GM19043 (cell line): ENCODE measurements around the gene CNTD1.
"Not testable (repeated sequence)": the region's sequence is repeated elsewhere in the genome, so short reads cannot be mapped to it uniquely, and the experiment has no call there.

Source experiments
- ATAC-seq: cut with Tn5 transposase; IDR thresholded peaks from one replicate; pipeline ENCODE4 v1.9.1; 2021; ENCODE audit warnings: low read depth; ENCODE audit not compliant: unreplicated experiment

CNTD1 gene, protein sequence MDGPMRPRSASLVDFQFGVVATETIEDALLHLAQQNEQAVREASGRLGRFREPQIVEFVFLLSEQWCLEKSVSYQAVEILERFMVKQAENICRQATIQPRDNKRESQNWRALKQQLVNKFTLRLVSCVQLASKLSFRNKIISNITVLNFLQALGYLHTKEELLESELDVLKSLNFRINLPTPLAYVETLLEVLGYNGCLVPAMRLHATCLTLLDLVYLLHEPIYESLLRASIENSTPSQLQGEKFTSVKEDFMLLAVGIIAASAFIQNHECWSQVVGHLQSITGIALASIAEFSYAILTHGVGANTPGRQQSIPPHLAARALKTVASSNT

DNA sequence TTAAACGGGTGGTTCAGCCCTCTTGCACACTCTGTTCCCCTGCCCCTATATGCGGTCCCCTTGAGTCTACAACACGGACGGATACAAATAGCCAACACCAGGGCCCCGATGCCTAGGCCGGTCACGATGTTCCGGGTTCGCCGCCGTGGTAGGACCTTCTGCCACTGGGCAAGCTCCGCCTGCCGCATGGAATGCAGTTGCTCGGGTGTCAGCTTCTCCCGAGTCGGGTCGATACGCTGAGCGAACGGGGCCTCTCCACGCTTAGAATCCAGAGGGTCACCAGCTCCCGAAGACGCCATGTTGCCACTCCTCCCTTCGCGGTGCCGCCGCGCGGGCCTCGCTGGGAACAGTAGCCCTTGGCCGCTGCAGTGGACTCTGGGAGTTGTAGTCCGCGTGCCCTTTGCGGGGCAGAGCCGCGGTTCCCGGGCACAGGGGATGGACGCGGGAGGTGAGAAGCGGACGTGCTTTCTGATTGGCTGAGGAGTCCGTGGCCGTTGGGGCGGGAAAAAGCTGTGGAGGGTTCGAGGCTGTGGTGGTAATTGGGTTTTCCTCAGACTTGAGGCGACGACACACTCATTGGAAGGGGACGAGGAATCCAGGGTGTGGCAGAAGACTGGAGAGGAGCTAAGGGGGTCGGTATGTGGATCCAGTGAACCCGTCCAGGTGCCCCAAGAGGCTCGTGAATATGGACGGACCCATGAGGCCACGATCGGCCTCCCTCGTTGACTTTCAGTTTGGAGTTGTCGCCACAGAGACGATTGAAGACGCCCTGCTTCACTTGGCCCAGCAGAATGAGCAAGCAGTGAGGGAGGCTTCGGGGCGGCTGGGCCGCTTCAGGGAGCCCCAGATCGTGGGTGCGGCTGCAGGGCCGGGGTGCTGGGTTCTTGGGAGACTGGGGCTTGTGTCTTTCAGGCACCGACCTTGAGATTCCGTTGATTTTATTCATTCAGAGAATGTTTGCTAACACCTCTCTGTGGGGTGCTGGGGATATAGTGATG, at the start of gene CNTD1, which contains the start of gene COA3:
Gene CNTD1, plus strand, starts transcription at position 479 of the 998 bp plus-strand sequence. Its CDS starts 207 bp downstream, at position 686.
Gene COA3, minus strand, starts transcription at position 322 of the 998 bp plus-strand sequence. Its CDS starts 23 bp downstream, at position 299.
- peak; percentile 74 for ATAC-seq

DNA sequence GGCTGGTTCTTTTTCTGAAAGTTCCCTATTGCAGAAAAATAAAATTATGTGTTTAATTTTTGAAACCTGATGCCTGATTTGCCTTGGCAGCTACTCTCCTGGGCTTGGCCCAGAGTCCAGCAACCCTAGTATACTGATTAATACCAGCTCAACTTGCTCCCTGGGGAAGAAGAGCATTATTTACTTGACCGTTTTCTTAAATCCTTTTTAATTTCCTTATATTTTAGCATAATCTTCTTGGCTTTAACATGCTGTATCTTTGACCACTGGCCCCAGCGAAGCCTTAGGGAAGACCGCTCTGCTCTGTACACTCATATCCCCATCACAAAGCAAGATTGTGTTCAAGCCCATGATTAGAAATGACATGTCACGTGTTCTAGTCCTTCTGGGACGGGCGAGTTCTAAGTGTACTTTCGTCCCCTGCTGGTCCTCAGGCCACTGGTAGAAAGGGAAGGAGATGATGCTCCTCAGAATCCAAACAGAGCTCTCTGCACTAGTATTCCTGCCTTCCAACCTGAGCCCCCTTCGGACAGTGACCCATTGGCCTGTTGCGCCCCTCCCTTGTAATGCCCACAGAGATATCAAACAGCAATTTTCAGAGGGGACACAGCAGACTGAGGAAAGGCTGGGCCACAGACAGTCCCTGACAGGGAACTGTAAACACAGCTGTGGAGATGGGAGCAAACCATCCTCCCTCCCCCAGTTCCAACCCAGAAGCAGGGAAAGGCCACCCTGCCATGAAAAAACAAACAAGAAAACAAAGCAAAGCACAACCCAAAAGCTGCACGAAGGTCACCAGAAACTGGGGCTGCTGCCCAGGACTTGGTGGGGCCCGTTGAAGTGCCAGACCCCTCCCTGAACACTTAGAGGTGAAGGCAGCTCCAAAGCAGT, 49.5 kb upstream of the CNTD1 start:
- no peak for ATAC-seq

DNA sequence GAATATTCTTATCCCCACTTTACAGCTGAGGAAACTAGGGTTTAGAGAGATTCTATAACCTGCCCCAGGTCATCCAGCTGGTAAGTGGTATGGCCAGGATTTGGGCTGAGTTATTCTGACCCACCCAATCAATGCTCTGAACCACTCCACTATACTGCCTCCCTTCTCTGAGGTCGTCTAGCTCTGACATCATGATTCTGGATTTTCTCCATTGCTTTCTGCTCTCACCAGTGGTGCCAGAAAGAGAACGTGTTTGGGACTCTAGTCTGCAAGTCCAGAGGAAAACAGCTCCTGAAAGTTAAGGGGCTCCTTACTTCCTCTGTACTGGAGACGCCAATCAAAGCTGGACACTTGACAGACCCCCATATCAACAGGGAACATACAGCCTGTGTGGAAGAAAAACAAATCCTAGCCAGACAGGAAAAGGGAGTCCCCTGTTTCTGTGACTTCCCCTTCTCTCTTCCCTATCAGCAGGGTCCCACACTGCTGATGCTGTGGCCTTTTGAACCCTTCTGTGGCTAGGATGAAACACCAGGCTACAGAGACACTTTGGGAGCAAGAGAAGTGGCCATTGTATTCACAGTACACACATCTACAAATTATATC, 47.8 kb upstream of the CNTD1 start:
- ATAC-seq: no peak

DNA sequence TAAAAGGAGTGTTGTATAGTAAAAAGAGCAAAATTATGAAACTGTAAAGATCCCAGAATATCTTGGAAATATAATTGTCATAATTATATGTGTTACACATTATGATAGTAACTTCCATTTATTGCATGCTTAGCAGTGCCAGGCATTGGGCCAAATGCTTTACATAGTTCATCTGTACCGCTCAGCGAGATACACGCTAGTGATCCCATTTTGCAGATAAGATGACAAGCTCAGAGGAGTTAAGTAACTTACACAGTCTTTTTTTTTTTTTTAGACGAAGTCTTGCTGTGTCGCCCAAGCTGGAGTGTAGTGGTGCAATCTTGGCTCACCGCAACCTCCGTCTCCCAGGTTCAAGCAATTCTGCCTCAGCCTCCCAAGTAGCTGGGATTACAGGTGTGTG, 47.0 kb upstream of the CNTD1 start:
- no peak for ATAC-seq

DNA sequence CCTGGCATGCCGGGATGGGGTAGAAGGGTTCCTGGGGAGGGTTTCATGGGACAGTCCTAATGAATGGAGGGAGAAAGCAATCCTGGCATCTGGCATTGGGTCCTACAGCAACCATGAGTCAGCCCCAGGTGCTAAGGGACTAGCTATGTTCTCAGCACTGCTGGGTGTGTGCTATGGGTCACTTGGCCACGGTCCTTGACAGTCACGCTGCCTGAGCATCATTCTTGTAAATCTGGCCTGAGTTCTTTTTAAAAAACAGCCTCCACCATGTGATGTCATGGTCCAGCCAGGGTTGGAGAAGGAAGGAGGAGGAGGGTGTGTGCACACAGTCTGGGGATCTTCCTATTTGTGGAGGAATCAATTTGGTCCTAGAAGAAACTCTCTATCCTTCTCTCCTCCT, 43.9 kb upstream of the CNTD1 start:
- no peak for ATAC-seq

DNA sequence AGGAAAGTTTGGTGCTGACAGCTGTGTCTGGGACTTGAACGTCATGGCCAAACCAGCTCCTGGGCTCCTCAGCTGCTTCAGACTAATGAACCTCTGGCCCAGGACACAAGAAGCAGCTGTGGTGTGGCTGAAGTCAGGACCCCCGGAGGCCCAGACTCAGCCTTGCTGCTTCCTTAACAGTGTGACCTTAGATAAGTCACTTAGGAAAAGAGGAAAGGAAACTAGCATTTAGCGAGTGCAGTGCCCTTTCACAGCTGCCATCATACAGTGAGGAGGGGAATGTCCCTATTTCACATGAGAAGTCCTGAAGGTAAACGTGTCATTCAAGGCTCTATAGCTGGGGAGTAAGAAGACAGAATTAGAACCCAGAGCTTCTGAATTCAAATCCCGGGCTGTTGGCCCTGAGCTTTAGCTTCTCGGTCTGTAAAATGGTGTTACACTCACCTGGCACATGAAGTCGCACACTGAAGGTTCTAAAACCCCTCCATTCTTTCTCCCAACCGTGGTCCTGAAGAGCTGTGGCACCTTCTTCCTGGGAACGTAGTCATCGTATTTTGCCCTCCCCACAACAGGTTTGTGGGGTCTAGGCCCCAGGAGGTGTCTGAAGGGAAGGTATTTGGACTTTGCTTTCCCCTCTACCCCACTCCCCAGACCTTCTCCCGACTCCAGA, 38.5 kb upstream of the CNTD1 start:
- ATAC-seq: no peak

DNA sequence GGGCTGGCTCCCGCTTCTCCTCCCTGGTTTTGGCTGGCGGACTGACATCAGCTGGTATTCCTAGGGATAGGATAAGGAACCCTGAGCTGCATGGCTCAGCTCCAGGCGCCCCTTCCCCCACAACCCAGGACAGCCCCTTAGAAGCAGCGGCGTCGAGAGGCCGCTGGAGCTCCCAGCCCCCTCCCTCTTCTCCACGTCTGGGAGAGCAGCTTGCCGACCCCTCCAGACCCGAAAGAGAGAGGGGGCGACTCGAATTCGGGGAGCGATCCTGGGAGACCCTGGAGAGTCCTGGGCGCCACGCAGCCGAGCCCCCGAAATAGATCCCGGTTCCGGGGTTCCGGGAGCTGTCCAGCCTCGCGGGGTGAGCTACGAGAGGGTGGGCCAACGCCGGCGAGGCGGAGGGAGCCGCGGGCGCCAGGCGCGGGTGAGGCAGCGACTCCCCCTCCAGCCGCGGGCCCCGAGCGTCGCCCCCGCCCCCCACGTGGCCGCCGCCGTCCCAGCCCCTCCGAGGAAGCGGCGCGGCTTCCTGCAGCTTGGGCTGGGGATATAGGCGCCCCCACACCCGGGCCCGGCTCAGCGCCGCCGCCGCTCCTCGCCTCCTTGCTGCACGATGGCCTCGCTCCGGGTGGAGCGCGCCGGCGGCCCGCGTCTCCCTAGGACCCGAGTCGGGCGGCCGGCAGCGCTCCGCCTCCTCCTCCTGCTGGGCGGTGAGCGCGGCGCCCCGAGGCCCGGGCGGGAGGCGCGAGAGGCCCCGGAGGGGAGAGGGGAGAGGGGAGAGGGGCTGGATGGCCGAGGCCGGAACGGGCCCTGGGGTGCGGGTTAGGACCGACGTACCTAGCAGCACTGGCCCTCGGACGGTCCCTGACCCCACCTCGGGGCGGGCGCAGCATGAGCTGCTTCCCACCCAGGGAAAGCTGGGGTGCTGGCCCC, 37.7 kb upstream of the CNTD1 start, which contains the start of gene RAMP2:
Gene RAMP2, plus strand, starts transcription at position 576 of the 930 bp plus-strand sequence. Its CDS starts 35 bp downstream, at position 611.
- no peak for ATAC-seq

DNA sequence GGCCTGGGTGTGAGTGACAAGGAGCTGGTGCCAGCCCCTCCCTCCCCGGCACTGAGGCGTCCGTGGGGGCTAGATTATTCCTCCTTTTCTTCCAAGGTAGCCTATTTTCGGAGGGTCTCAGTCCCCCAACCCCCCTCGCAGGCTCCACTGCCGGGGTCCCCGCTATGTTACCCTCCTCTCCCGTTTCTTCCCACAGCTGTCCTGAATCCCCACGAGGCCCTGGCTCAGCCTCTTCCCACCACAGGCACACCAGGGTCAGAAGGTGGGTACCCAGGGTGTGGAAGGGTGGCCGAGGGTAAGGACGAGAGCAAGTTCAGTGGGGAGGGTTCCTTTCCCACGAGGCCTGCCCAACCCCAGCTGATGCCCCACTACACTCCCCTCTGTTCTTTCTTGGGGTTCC, 37.0 kb upstream of the CNTD1 start:
- ATAC-seq: no peak

DNA sequence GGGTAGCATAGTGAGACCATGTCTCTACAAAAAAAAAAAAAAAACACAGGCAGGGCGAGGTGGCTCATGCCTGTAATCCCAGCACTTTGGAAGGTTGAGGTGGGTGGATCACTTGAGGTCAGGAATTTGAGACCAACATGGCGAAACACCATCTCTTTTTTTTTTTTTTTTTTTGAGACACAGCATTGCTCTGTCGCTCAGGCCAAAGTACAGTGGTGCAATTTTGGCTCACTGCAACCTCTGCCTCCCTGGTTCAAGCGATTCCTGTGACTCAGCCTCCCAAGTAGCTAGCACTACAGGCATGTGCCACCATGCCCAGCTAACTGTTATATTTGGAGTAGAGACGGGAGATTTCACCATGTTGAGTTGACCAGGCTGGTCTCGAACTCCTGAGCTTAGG, 32.5 kb upstream of the CNTD1 start:
- ATAC-seq: no peak

DNA sequence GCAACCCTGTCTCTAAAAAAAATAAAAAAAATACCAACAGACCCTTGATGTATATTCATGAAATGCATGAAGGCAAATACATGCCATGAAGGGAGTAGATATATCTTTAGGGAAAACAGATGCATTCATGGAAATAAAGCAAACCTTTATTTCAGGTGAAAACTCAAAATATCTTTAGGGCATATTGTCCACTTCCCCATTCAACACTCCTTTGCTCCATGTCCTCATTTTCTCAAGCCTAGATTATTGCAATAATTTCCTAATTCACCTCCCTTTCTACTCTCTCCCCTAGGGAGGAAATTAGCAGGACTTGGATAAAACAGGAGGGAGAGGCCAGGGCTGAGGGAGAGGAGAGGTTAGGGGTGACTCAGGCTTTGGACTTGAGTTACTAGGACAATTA, 31.1 kb upstream of the CNTD1 start:
- no peak for ATAC-seq

DNA sequence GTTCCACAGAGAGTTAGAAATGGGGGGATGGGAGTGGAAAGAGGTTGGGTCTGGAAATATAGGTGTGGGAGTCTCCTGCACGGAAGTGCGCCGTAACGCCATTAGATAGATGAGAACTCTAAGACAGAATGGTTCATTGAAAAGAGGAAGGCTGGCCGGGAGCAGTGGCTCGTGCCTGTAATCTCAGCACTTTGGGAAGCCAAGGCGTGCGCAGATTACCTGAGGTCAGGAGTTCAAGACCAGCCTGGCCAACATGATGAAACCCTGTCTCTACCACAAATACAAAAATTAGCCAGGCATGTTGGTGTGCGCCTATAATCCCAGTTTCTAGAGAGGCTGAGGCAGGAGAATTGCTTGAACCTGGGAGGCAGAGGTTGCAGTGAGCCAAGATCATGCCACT, 30.7 kb upstream of the CNTD1 start:
- ATAC-seq: not testable (repeated sequence)

DNA sequence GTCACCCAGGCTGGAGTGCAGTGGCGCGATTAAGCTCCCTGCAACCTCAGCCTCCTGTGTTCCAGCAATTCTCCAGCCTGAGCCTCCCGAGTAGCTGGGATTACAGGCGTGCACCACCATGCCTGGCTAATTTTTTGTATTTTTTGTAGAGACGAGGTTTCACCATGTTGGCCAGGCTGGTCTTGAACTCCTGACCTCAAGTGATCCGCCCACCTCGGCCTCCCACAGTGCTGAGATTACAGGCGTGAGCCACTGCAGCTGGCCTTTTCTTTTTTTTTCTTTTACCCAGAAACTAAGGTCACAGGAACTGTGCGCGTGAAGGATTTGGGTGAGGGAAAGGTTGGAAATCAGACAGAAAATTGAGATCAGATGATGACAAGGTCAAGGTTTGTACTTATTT, 28.7 kb upstream of the CNTD1 start:
- not testable (repeated sequence) for ATAC-seq

DNA sequence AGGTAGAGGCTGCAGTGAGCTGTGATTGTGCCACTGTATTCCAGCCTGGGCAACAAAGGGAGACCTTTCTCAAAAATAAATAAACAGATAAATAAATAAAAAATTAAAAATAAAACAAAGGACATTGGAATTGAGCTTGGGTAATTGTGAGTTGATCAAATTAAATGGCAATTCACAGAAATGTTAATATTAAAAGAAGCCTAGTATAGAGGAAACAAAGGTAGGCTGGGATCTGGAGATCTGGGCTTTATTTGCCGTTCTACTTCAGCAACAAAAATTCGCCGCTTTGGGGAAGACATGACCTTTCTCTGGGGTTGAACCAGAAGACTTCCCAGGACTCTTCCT, 25.7 kb upstream of the CNTD1 start:
- no peak for ATAC-seq

DNA sequence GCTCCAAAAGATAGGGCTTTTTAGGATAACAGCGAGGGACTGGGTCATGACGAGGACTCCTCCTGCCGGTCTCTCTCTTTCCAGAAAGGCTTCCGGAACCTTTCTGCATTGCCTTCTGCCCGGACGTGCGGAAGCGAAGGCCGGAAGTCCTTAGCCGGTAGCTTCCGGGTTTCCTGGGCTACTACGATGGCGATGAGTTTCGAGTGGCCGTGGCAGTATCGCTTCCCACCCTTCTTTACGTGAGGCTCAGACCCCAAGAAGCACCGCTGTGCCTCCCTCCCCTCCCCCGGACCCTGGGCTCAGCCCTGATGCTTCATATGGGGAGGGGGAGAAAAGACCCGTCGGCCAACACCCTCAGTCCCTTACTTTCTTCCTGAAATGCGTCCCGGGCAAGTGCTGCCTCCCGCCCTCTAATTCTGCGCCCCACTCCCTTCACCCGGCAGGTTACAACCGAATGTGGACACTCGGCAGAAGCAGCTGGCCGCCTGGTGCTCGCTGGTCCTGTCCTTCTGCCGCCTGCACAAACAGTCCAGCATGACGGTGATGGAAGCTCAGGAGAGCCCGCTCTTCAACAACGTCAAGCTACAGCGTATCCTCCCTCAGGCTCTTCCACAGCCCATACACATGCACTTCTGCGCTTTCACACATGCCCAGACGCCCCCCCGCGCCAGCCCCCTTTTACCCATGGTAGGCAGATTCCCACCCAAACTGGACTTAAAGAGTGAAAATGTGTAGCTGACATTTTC, 25.2 kb upstream of the CNTD1 start, which contains the start of gene VPS25:
Gene VPS25, plus strand, starts transcription at position 160 of the 746 bp plus-strand sequence. Its CDS starts 27 bp downstream, at position 187.
- ATAC-seq: no peak

DNA sequence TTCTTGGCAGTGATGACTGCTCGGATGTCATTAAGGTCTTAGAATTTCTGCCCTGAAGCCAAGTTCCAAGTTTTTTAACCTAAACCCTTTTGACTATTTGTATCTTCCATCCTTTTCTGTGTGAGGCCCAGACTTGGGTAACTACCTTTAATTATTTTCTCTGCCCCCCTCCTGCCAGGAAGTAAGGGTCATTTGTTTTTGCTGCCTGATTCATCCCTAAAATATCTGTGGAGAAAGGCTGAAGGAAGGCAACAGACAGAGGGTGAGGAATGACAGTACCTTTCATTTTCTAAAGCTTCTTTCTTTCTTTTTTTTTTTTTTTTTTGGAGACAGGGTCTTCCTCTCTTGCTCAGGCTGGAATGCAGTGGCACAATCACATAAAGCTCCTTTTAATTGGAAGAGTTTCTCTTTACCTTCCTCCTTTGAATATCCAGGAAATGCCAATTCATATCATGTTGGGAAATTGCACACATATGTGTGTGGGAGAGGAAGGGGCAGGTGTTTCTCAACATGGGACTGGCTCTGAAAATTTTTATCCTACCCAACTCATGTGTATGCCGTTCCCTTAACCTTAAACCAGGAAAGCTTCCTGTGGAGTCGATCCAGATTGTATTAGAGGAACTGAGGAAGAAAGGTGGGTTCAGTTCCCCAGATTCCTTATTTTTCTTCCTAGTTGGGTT, 24.5 kb upstream of the CNTD1 start:
- no peak for ATAC-seq

DNA sequence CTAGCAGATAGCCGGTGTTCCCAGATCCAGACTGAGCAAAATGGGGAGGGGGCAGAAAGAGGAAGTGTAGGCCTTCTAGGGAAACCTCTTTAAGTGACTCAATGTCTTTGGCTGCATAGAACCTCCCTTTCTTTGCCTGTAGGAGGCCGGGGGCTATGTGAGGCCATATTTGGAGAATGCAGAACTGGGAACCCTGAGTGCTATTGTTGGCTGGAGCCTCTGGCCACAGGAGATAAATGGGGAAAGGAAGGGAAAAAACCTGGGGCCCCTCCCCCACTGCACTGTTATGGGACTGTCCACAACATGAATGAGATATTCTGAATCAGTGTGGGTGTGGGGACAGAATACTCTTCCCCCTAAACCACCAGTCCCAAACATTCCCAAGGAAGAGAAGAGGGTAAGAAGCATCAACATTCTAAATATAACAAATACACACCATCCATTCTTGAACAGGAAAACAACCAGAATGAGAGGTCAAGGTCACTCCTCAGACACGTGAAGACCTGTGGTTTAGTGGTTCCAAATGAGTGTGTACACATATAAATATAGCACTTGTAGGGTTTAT, 23.0 kb upstream of the CNTD1 start:
- ATAC-seq: no peak

DNA sequence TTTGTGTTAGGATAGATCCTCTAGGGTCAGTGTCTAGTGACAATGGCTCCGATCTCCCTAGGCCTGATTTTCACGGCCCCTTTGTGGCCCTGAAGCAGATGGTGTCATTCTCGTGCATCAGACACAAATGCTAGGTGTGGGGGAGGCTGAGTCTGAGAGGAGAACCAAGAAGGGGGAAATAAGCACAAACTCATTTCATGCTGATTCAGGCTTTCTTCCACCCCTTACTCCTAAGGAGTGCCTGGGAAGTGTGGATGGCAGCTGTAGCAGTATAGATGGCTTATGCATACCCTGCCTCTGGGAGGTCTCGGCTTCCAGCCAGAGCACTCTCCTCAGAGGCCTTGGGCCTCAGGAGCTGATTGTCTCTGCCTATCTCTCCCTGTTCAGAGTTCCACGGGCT, 20.1 kb upstream of the CNTD1 start:
- no peak for ATAC-seq
